AG10803 (cell line): ENCODE data around the gene LTBP3.

Source experiments
- DNase-seq: peaks from one replicate; pipeline ENCODE4 v3.0.0; 2010; ENCODE audit warnings: low read depth
- H3K4me3 ChIP-seq: 2 replicates; pipeline ENCODE4 v1.5.1; 2011; ENCODE audit warnings: mild to moderate bottlenecking, low read length, control low read depth
- CTCF ChIP-seq: conservative IDR thresholded peaks from 2 replicates; pipeline ENCODE4 v1.5.1; 2011; ENCODE audit warnings: mild to moderate bottlenecking, low read length, control low read depth, inconsistent platforms

LTBP3 gene

GRCh38 chr11:65497141-65498041 is 60.8 kb downstream of the LTBP3 start:
- no peak; the same call in 1 of the 2 replicates for TF ChIP-seq CTCF
- peak overlapping the region; percentile 96 for H3K4me3 ChIP-seq
- DNase-seq, result peak; percentile 99

- peak; percentile 73 for DNase-seq
- no peak for TF ChIP-seq CTCF
- peak overlapping the region; percentile 56 for H3K4me3 ChIP-seq
Observed at GRCh38 chr11:65496304-65497140, 61.6 kb downstream of the LTBP3 start.

GRCh38 chr11:65493367-65494176 is 64.6 kb downstream of the LTBP3 start:
- peak; percentile 97 for DNase-seq
- peak overlapping the region; percentile 33 for H3K4me3 ChIP-seq
- TF ChIP-seq CTCF, result no peak

DNA sequence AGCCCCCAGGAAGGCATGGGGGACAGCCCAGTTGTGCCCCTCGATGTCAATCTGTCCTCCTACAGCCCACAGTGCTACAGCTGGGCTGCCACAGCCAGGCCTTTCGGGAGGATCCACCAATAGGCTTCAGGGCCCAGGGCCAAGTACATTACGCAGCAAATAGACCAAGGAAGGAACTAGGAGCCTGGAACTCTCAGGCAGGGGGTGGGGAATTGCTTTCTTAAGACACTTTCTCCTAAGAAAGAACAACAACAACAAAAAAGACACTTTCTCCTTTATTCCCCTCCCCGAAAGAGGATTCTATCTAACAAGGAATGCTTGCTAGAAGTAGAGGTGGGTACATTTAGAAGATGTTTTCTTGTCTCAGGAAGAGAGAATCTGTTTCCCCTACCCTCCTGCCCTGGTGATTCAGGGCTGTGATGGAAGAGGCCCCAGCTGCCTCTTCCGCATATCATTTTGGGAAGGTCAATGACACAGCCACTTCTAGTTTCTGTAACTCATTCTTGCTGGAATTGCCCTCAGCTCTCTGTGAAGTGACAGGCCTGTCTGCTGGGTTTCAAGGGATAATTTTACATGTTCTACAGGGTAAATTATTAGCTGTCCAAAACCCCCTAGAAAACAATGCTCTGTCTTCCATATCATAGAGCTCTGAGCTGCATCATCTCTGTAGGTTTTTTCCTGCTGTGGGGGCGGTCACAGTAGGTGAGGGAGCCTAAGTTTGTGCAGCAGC is 65.4 kb downstream of the LTBP3 start:
- peak overlapping the region; percentile 33 for H3K4me3 ChIP-seq
- TF ChIP-seq CTCF, result no peak
- peak; percentile 91 for DNase-seq

GRCh38 chr11:65492387-65492636 is 65.8 kb downstream of the LTBP3 start:
- DNase-seq, result no peak
- TF ChIP-seq CTCF, result no peak
- peak overlapping the region; percentile 12 for H3K4me3 ChIP-seq

GRCh38 chr11:65491614-65492386 is 66.4 kb downstream of the LTBP3 start:
- peak; percentile 99 for DNase-seq
- no peak; the same call in 1 of the 2 replicates for TF ChIP-seq CTCF
- H3K4me3 ChIP-seq, result peak overlapping the region; percentile 40
